IMR-90 (cell line): ENCODE results near the gene MRPS7. TPM values are rescaled to one million over a fixed set of nuclear protein-coding genes. Genes with fewer than 3 reads are reported as not detected.

Source experiments
- ATAC-seq: fragments of 200-7000 bp; cut with Tn5 transposase; 2 replicates; pipeline ENCODE4 v1.9.1; 2020; ENCODE audit warnings: low read depth, mild to moderate bottlenecking, moderate library complexity
- BruUV-seq: library from RNA; stranded (reverse); fragments of 400-500 nt; replicated peaks from 2 replicates; lab custom pipeline; 2021; lab: Mats Ljungman, UMichigan
- CTCF ChIA-PET: fragments of 300-600 bp; formaldehyde crosslinking; extraction: SDS; loops from one replicate; lab custom pipeline; 2021; ENCODE audit warnings: antibody characterized with exemption; lab: Yijun Ruan, JAX
- POLR2A ChIA-PET: fragments of 300-600 bp; sonication (Branson Sonifier 250); formaldehyde crosslinking; loops from one replicate; lab custom pipeline; 2022; ENCODE audit warnings: antibody characterized with exemption; ENCODE audit not compliant: unreplicated experiment; lab: Charles Lee
- DNase-seq: peaks from one replicate; pipeline ENCODE4 v3.0.0; 2013
- H2AFZ ChIP-seq: replicated peaks from 2 replicates; pipeline ENCODE3; 2013; ENCODE audit warnings: low read length, mild to moderate bottlenecking; ENCODE audit not compliant: poor library complexity
- H2AK5ac ChIP-seq: 2 replicates; pipeline ENCODE4 v1.6.1; 2013; ENCODE audit warnings: low read depth, low read length, inconsistent platforms
- H2AK9ac ChIP-seq: replicated peaks from 2 replicates; pipeline ENCODE3; 2013; ENCODE audit warnings: mild to moderate bottlenecking, low read depth, low read length, moderate library complexity; ENCODE audit not compliant: poor library complexity
- H2BK120ac ChIP-seq: 2 replicates; pipeline ENCODE4 v1.6.1; 2013; ENCODE audit warnings: low read depth, low read length, inconsistent platforms
- H2BK15ac ChIP-seq: 3 replicates; pipeline ENCODE4 v1.6.1; 2013; ENCODE audit warnings: low read depth, low read length, inconsistent platforms
- H2BK20ac ChIP-seq: 2 replicates; pipeline ENCODE4 v1.6.1; 2013; ENCODE audit warnings: low read depth, mild to moderate bottlenecking, inconsistent platforms, low read length, moderate library complexity
- H2BK5ac ChIP-seq: 2 replicates; pipeline ENCODE4 v1.6.1; 2013; ENCODE audit warnings: mild to moderate bottlenecking, low read depth, low read length, inconsistent platforms; ENCODE audit not compliant: poor library complexity, severe bottlenecking
- H3K14ac ChIP-seq: replicated peaks from 2 replicates; pipeline ENCODE4 v1.6.1; 2013; ENCODE audit warnings: low read depth, low read length, inconsistent platforms
- H3K18ac ChIP-seq: 2 replicates; pipeline ENCODE4 v1.6.1; 2013; ENCODE audit warnings: low read depth, low read length, control low read depth
- H3K23ac ChIP-seq: 2 replicates; pipeline ENCODE4 v1.6.1; 2013; ENCODE audit warnings: low read depth, low read length, inconsistent platforms
- H3K27ac ChIP-seq: 2 replicates; pipeline ENCODE4 v1.5.1; 2013; ENCODE audit warnings: mild to moderate bottlenecking, control low read depth, low read length; ENCODE audit not compliant: insufficient read depth
- H3K27me3 ChIP-seq: 2 replicates; pipeline ENCODE4 v1.6.1; 2013; ENCODE audit warnings: low read length; ENCODE audit not compliant: control insufficient read depth, insufficient read depth
- H3K36me3 ChIP-seq: 2 replicates; pipeline ENCODE4 v1.6.1; 2013; ENCODE audit warnings: low read length, mixed read lengths; ENCODE audit not compliant: control insufficient read depth, insufficient read depth
- H3K4ac ChIP-seq: 2 replicates; pipeline ENCODE4 v1.6.1; 2013; ENCODE audit warnings: low read depth, low read length, inconsistent platforms
- H3K4me1 ChIP-seq: 2 replicates; pipeline ENCODE4 v1.6.1; 2013; ENCODE audit warnings: low read length, mixed read lengths; ENCODE audit not compliant: control insufficient read depth, insufficient read depth
- H3K4me2 ChIP-seq: 2 replicates; pipeline ENCODE4 v1.6.1; 2013; ENCODE audit warnings: low read depth, mild to moderate bottlenecking, control low read depth, low read length, moderate library complexity
- H3K4me3 ChIP-seq: 2 replicates; pipeline ENCODE4 v1.5.1; 2013; ENCODE audit warnings: low read depth, mild to moderate bottlenecking, control low read depth, low read length, moderate library complexity; ENCODE audit not compliant: insufficient read depth
- H3K56ac ChIP-seq: 2 replicates; pipeline ENCODE4 v1.6.1; 2013; ENCODE audit warnings: low read length, inconsistent platforms; ENCODE audit not compliant: insufficient read depth; ENCODE audit errors: extremely low read depth
- H3K79me1 ChIP-seq, 2 experiments: 2 replicates each; pipeline ENCODE4 v1.6.1; 2013; ENCODE audit warnings: low read length in 2 of 2, inconsistent platforms in 1 of 2, low read depth in 1 of 2
- H3K9ac ChIP-seq: 2 replicates; pipeline ENCODE4 v1.6.1; 2013; ENCODE audit warnings: low read depth, low read length, control low read depth
- H3K9me1 ChIP-seq: 2 replicates; pipeline ENCODE4 v1.6.1; 2013; ENCODE audit warnings: low read length, inconsistent platforms; ENCODE audit not compliant: insufficient read depth
- H3K9me3 ChIP-seq: 2 replicates; pipeline ENCODE4 v1.6.1; 2013; ENCODE audit warnings: low read length; ENCODE audit not compliant: control insufficient read depth, insufficient read depth
- H4K20me1 ChIP-seq: 2 replicates; pipeline ENCODE4 v1.6.1; 2013; ENCODE audit warnings: low read length, inconsistent platforms; ENCODE audit not compliant: insufficient read depth
- H4K5ac ChIP-seq: 2 replicates; pipeline ENCODE4 v1.6.1; 2013; ENCODE audit warnings: mild to moderate bottlenecking, low read depth, low read length, control low read depth
- H4K8ac ChIP-seq, 2 experiments: 2 replicates each; pipeline ENCODE4 v1.6.1; 2013; ENCODE audit warnings: low read depth in 2 of 2, low read length in 2 of 2, control low read depth in 1 of 2, inconsistent platforms in 1 of 2
- H4K91ac ChIP-seq: 2 replicates; pipeline ENCODE4 v1.6.1; 2013; ENCODE audit warnings: low read depth, low read length, inconsistent platforms; ENCODE audit not compliant: insufficient read depth
- CEBPB ChIP-seq: IDR thresholded peaks from 2 replicates; pipeline ENCODE4 v1.6.1; 2012; ENCODE audit warnings: low read depth, low read length, improper control_type of control experiment
- MAZ ChIP-seq: IDR thresholded peaks from 2 replicates; pipeline ENCODE4 v1.6.1; 2012; ENCODE audit warnings: low read depth, mild to moderate bottlenecking, low read length, improper control_type of control experiment, moderate library complexity, borderline replicate concordance
- MXI1 ChIP-seq: IDR thresholded peaks from 2 replicates; pipeline ENCODE4 v1.6.1; 2012; ENCODE audit warnings: low read depth, mild to moderate bottlenecking, low read length, moderate library complexity, borderline replicate concordance
- SMC3 ChIP-seq: fragments of 150-350 bp; IDR thresholded peaks from 2 replicates; pipeline ENCODE4 v1.6.1; 2016; ENCODE audit warnings: low read depth, mild to moderate bottlenecking, antibody characterized with exemption, low read length, moderate library complexity
- WGBS, 2 experiments: methylation state at CpG; one replicate each; pipeline versions ENCODE4 v1.1.5 to v1.1.7; 2013; ENCODE audit warnings: missing lambda C conversion rate in 2 of 2; ENCODE audit not compliant: insufficient read length in 1 of 2; ENCODE audit errors: extremely low coverage in 2 of 2; 5-methylcytosine and 5-hydroxymethylcytosine counted together
- dilution Hi-C: fragments of 300-500 bp; cut with HindIII; formaldehyde crosslinking; loops from one replicate; pipeline ENCODE4 v1.14.3; 2018; ENCODE audit warnings: low sequenced_read_pairs; ENCODE audit not compliant: unreplicated experiment
- in situ Hi-C: fragments of 300-500 bp; cut with MboI; formaldehyde crosslinking; loops from 3 replicates; pipeline ENCODE4 v1.14.3; 2019; ENCODE audit warnings: low sequenced_read_pairs, inconsistent platforms, mixed read lengths
- intact Hi-C: fragments of 100-400 bp; cut with micrococcal nuclease; formaldehyde crosslinking; loops from 2 replicates; pipeline ENCODE4 v1.10.0; 2022
- polyA plus RNA-seq, 3 experiments: library from polyadenylated mRNA; depleted of rRNA; stranded (reverse); fragments of >200 nt; gene quantifications; 2 replicates each; pipeline ENCODE4 v1.2.3, GENCODE V29; 2012; ENCODE audit warnings: low replicate concordance in 1 of 3
- total RNA-seq: library from RNA; depleted of rRNA; stranded (reverse); fragments of >200 nt; gene quantifications from 2 replicates; pipeline ENCODE4 v1.2.3, GENCODE V29; 2012

The MRPS7 gene
- total and polyA plus RNA-seq, 2 of the 4 experiments (the other 2 are of a cell fraction) = 55.9 to 60.5 TPM

DNA sequence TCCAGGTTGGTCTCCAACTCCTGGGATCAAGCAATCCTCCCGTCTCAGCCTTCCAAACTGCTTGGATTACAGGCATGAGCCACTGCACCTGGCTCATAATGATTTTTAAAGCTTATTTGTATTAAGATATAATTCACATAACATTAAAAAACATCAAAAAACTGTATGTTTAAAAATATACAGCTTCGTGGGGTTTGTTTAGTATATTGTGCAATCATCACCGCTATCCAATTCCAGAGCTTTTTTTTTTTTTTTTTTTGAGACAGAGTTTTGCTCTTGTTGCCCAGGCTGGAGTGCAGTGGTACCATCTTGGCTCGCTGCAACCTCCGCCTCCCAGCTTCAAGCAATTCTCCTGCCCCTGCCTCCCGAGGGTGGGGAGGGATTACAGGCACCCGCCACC lies 38.6 kb downstream of the MRPS7 start:
- Histone ChIP-seq H3K9me3 (no peaks in the 10 kb centered on the region), H3K36me3 (no peaks in the 10 kb centered on the region), H2BK20ac (no peak overlapping the region), H3K9ac (no peak overlapping the region), H2BK15ac (no peak overlapping the region), H3K18ac (no peak overlapping the region), H2BK120ac (no peak overlapping the region), H4K91ac (no peak overlapping the region), H3K4ac (no peak overlapping the region), H3K4me3 (no peak overlapping the region), H2AFZ (no peak overlapping the region), H2AK9ac (no peak overlapping the region), H4K20me1 (no peaks in the 10 kb centered on the region), H3K4me1 (no peaks in the 10 kb centered on the region; the same call in 1 of the 2 replicates), H3K27me3 (no peaks in the 10 kb centered on the region), H2AK5ac (no peak overlapping the region), H3K14ac (no peak overlapping the region), H3K23ac (no peak overlapping the region), H4K8ac (no peak overlapping the region), H2BK5ac (no peak overlapping the region), H4K5ac (no peak overlapping the region), H3K4me2 (no peak overlapping the region), H3K79me1 (no peaks in the 10 kb centered on the region), H3K9me1 (0 out of 2 replicates have a peak, but pooled peaks cover 3% of the 10 kb centered on the region), H3K27ac (no peak overlapping the region), H3K56ac (no peak overlapping the region)
- BruUV-seq = no TSS peak
- intact Hi-C loops (no loop called here), dilution Hi-C loops (no loop called here), in situ Hi-C loops (no loop called here)
- ATAC-seq = peak; percentile 46
- DNase-seq = no peak
- TF ChIP-seq CEBPB (peak; percentile 79), MAZ (no peak), MXI1 (no peak), SMC3 (no peak)
- no CpG with 5 or more reads among the region's 7 CpGs for WGBS, 2 experiments
- ChIA-PET POLR2A (no interaction called here), CTCF (interaction anchor here (0.7 kb wide), 1 partner anchor 72 kb away, joined by 3 read pairs; no protein-coding TSS in a partner anchor)
